MM.1S (cell line): ENCODE measurements around the gene ZBTB7C.

Experiments
- DNase-seq: peaks from one replicate; pipeline ENCODE4 v3.0.0-alpha.2; 2015
- H2AFZ ChIP-seq: fragments of 300-600 bp; sonication (generic); 2 replicates; pipeline ENCODE4 v1.6.0; 2016; ENCODE audit warnings: antibody characterized with exemption, low read length
- H3F3A ChIP-seq: fragments of 300-600 bp; sonication (generic); 2 replicates; pipeline ENCODE4 v1.6.1; 2016; ENCODE audit warnings: mild to moderate bottlenecking, antibody characterized with exemption, low read length, moderate library complexity, mixed read lengths; ENCODE audit not compliant: insufficient read depth
- H3K27ac ChIP-seq: fragments of 300-600 bp; sonication (generic); 2 replicates; pipeline ENCODE4 v1.5.1; 2016; ENCODE audit warnings: mild to moderate bottlenecking, low read length
- H3K27me3 ChIP-seq: fragments of 300-600 bp; sonication (generic); replicated peaks from 2 replicates; pipeline ENCODE4 v1.6.0; 2016; ENCODE audit warnings: low read length; ENCODE audit not compliant: insufficient read depth
- H3K36me3 ChIP-seq: fragments of 300-600 bp; sonication (generic); replicated peaks from 2 replicates; pipeline ENCODE4 v1.6.1; 2016; ENCODE audit warnings: mild to moderate bottlenecking, low read length, mixed read lengths; ENCODE audit not compliant: insufficient read depth
- H3K4me1 ChIP-seq: fragments of 300-600 bp; sonication (generic); 2 replicates; pipeline ENCODE4 v1.6.1; 2016; ENCODE audit warnings: low read length, mixed read lengths
- H3K4me2 ChIP-seq: fragments of 300-600 bp; sonication (generic); 2 replicates; pipeline ENCODE4 v1.6.0; 2016; ENCODE audit warnings: low read depth, low read length
- H3K4me3 ChIP-seq: fragments of 300-600 bp; sonication (generic); 2 replicates; pipeline ENCODE4 v1.5.1; 2016; ENCODE audit warnings: low read length, mixed read lengths
- H3K79me2 ChIP-seq: fragments of 300-600 bp; sonication (generic); 2 replicates; pipeline ENCODE4 v1.6.1; 2016; ENCODE audit warnings: mixed run types, low read length, mixed read lengths
- H3K9ac ChIP-seq: fragments of 300-600 bp; sonication (generic); 2 replicates; pipeline ENCODE4 v1.6.1; 2016; ENCODE audit warnings: low read length, mixed read lengths
- H3K9me2 ChIP-seq: fragments of 300-600 bp; sonication (generic); replicated peaks from 2 replicates; pipeline ENCODE4 v1.6.1; 2016; ENCODE audit warnings: mild to moderate bottlenecking, low read length, mixed read lengths; ENCODE audit not compliant: insufficient read depth
- H3K9me3 ChIP-seq: fragments of 300-600 bp; sonication (generic); replicated peaks from 2 replicates; pipeline ENCODE4 v1.6.1; 2016; ENCODE audit warnings: mild to moderate bottlenecking, low read length, mixed read lengths; ENCODE audit not compliant: insufficient read depth
- H4K20me1 ChIP-seq: fragments of 300-600 bp; sonication (generic); 2 replicates; pipeline ENCODE4 v1.6.1; 2016; ENCODE audit warnings: mild to moderate bottlenecking, low read length, moderate library complexity, mixed read lengths; ENCODE audit not compliant: insufficient read depth
- CTCF ChIP-seq: fragments of 300-600 bp; sonication (generic); IDR thresholded peaks from 2 replicates; pipeline ENCODE4 v1.5.1; 2016; ENCODE audit warnings: antibody characterized with exemption, low read length, mixed read lengths
- EZH2 ChIP-seq: fragments of 300-600 bp; sonication (generic); optimal IDR thresholded peaks from 2 replicates; pipeline ENCODE3; 2017; ENCODE audit warnings: low read depth, mild to moderate bottlenecking, antibody characterized with exemption, low read length, mixed read lengths
- EZH2phosphoT487 ChIP-seq: fragments of 300-600 bp; sonication (generic); IDR thresholded peaks from 2 replicates; pipeline ENCODE4 v1.6.1; 2018; ENCODE audit warnings: antibody characterized with exemption, low read length

The ZBTB7C gene

GRCh38 chr18:48450685-48451084, 41.5 kb upstream of the ZBTB7C start:
- Histone ChIP-seq H3K9ac (no peak overlapping the region), H3F3A (no peaks in the 10 kb centered on the region), H3K79me2 (no peaks in the 10 kb centered on the region), H3K27ac (no peak overlapping the region), H3K4me2 (no peak overlapping the region), H3K4me3 (no peak overlapping the region), H2AFZ (no peak overlapping the region), H3K9me2 (no peaks in the 10 kb centered on the region), H3K9me3 (no peaks in the 10 kb centered on the region), H3K36me3 (no peaks in the 10 kb centered on the region), H3K4me1 (no peaks in the 10 kb centered on the region), H4K20me1 (no peaks in the 10 kb centered on the region), H3K27me3 (0 out of 2 replicates have a peak, but pooled peaks cover 7% of the 10 kb centered on the region)
- no peak for DNase-seq
- TF ChIP-seq EZH2phosphoT487 (no peak), EZH2 (no peak), CTCF (no peak)

GRCh38 chr18:48446582-48447225, 37.5 kb upstream of the ZBTB7C start:
- Histone ChIP-seq H3K27me3 (0 out of 2 replicates have a peak, but pooled peaks cover 7% of the 10 kb centered on the region), H3K4me1 (no peaks in the 10 kb centered on the region), H4K20me1 (no peaks in the 10 kb centered on the region), H3K4me3 (no peak overlapping the region; the same call in 1 of the 2 replicates), H3K9me3 (no peaks in the 10 kb centered on the region), H3F3A (no peaks in the 10 kb centered on the region), H3K4me2 (peak overlapping the region; percentile 59), H3K27ac (no peak overlapping the region), H3K9ac (no peak overlapping the region), H3K36me3 (no peaks in the 10 kb centered on the region), H3K9me2 (no peaks in the 10 kb centered on the region), H2AFZ (peak overlapping the region; percentile 46; the same call in 1 of the 2 replicates), H3K79me2 (no peaks in the 10 kb centered on the region)
- TF ChIP-seq EZH2: no peak
- TF ChIP-seq CTCF: peak; percentile 95
- DNase-seq: peak; percentile 74

GRCh38 chr18:48445540-48445939, 36.4 kb upstream of the ZBTB7C start:
- Histone ChIP-seq H3K4me3 (no peak overlapping the region), H3K79me2 (no peaks in the 10 kb centered on the region), H3K4me2 (no peak overlapping the region), H3K9ac (no peak overlapping the region), H3K27me3 (0 out of 2 replicates have a peak, but pooled peaks cover 7% of the 10 kb centered on the region), H3F3A (no peaks in the 10 kb centered on the region), H3K9me2 (no peaks in the 10 kb centered on the region), H3K27ac (no peak overlapping the region), H3K4me1 (no peaks in the 10 kb centered on the region), H3K36me3 (no peaks in the 10 kb centered on the region), H4K20me1 (no peaks in the 10 kb centered on the region), H2AFZ (no peak overlapping the region), H3K9me3 (no peaks in the 10 kb centered on the region)
- peak; percentile 74 for DNase-seq
- TF ChIP-seq CTCF: peak; percentile 93
- no peak for TF ChIP-seq EZH2
- no peak for TF ChIP-seq EZH2phosphoT487
